GM19023 (cell line): ENCODE measurements around the gene BLZF1.
"Not testable (repeated sequence)": the region's sequence is repeated elsewhere in the genome, so short reads cannot be mapped to it uniquely, and the experiment has no call there.

ENCODE experiments used
- ATAC-seq: cut with Tn5 transposase; IDR thresholded peaks from one replicate; pipeline ENCODE4 v1.9.1; 2021; ENCODE audit warnings: mild to moderate bottlenecking, moderate library complexity; ENCODE audit not compliant: unreplicated experiment

BLZF1 gene

GRCh38 chr1:169367686-169368405 lies at the start of gene BLZF1, which contains the start of gene NME7:
BLZF1 (plus strand) TSS chr1:169368195; CDS start chr1:169369523, 1,328 bp downstream.
NME7 (minus strand) TSS chr1:169367797; CDS start chr1:169367710, 87 bp downstream.
- ATAC-seq: peak; percentile 98

- ATAC-seq: no peak
Measured at GRCh38 chr1:169318536-169319244, 49.3 kb upstream of the BLZF1 start.

GRCh38 chr1:169321539-169321938 lies 46.5 kb upstream of the BLZF1 start:
- no peak for ATAC-seq

GRCh38 chr1:169322138-169322537 lies 45.9 kb upstream of the BLZF1 start:
- no peak for ATAC-seq

- no peak for ATAC-seq
Measured at GRCh38 chr1:169325117-169325516, 42.9 kb upstream of the BLZF1 start.

GRCh38 chr1:169326261-169326955 lies 41.6 kb upstream of the BLZF1 start:
- ATAC-seq: peak; percentile 28

GRCh38 chr1:169326956-169327268 lies 41.1 kb upstream of the BLZF1 start:
- ATAC-seq: peak; percentile 84

GRCh38 chr1:169327875-169328274 lies 40.1 kb upstream of the BLZF1 start:
- no peak for ATAC-seq

- no peak for ATAC-seq
Measured at GRCh38 chr1:169329383-169329782, 38.6 kb upstream of the BLZF1 start.

- ATAC-seq: no peak
Measured at GRCh38 chr1:169330927-169331326, 37.1 kb upstream of the BLZF1 start.

GRCh38 chr1:169334727-169335126 lies 33.3 kb upstream of the BLZF1 start:
- not testable (repeated sequence) for ATAC-seq

- ATAC-seq: not testable (repeated sequence)
Measured at GRCh38 chr1:169336947-169337715, 30.9 kb upstream of the BLZF1 start.

- no peak for ATAC-seq
Measured at GRCh38 chr1:169338617-169339016, 29.4 kb upstream of the BLZF1 start.

GRCh38 chr1:169339773-169340172 lies 28.2 kb upstream of the BLZF1 start:
- ATAC-seq: no peak

- ATAC-seq: no peak
Measured at GRCh38 chr1:169340882-169341281, 27.1 kb upstream of the BLZF1 start.

GRCh38 chr1:169342096-169342495 lies 25.9 kb upstream of the BLZF1 start:
- not testable (repeated sequence) for ATAC-seq

- ATAC-seq: no peak
Measured at GRCh38 chr1:169345511-169345910, 22.5 kb upstream of the BLZF1 start.

- no peak for ATAC-seq
Measured at GRCh38 chr1:169346036-169346589, 21.9 kb upstream of the BLZF1 start.

- ATAC-seq: no peak
Measured at GRCh38 chr1:169347688-169348382, 20.2 kb upstream of the BLZF1 start.

GRCh38 chr1:169348383-169349036 lies 19.5 kb upstream of the BLZF1 start:
- ATAC-seq: no peak
